H1 (cell line): ENCODE data around the gene MAML1. TPM values are rescaled to one million over a fixed set of nuclear protein-coding genes. Genes with fewer than 3 reads are reported as not detected.

Experiments
- CTCF ChIA-PET: fragments of 300-600 bp; sonication (Branson Sonifier 250); formaldehyde crosslinking; loops from one replicate; lab custom pipeline; 2021; ENCODE audit not compliant: partially characterized antibody; lab: Charles Lee
- POLR2A ChIA-PET: fragments of 300-600 bp; sonication (Branson Sonifier 250); formaldehyde crosslinking; loops from one replicate; lab custom pipeline; 2021; ENCODE audit warnings: inconsistent platforms; ENCODE audit not compliant: partially characterized antibody; lab: Charles Lee
- DNase-seq, 2 experiments: peaks; one replicate each; pipeline versions ENCODE4 v3.0.0 to v3.0.0-alpha.2; 2010 to 2022; ENCODE audit warnings: low spot score in 2 of 2, low read depth in 1 of 2, mixed read lengths in 1 of 2
- FAIRE-seq: peaks from 2 replicates; lab custom pipeline; 2011; peaks lifted over from hg19 to GRCh38; lab: Jason Lieb, UNC
- H2AFZ ChIP-seq: 2 replicates; pipeline ENCODE4 v1.8.1; 2012; ENCODE audit warnings: low read length, inconsistent platforms
- H2AK5ac ChIP-seq: 2 replicates; pipeline ENCODE4 v1.6.1; 2013; ENCODE audit warnings: low read depth, low read length
- H2BK120ac ChIP-seq: replicated peaks from 2 replicates; pipeline ENCODE3; 2013; ENCODE audit warnings: low read depth, low read length, inconsistent platforms
- H2BK12ac ChIP-seq: 2 replicates; pipeline ENCODE4 v1.6.1; 2013; ENCODE audit warnings: low read depth, low read length
- H2BK15ac ChIP-seq: 2 replicates; pipeline ENCODE4 v1.6.1; 2013; ENCODE audit warnings: low read length
- H2BK20ac ChIP-seq: 2 replicates; pipeline ENCODE4 v1.6.1; 2013; ENCODE audit warnings: low read length
- H2BK5ac ChIP-seq: 2 replicates; pipeline ENCODE4 v1.6.1; 2013; ENCODE audit warnings: low read depth, low read length
- H3K14ac ChIP-seq: 2 replicates; pipeline ENCODE4 v1.6.1; 2013; ENCODE audit warnings: inconsistent platforms; ENCODE audit not compliant: insufficient read length
- H3K18ac ChIP-seq: 2 replicates; pipeline ENCODE4 v1.6.1; 2013; ENCODE audit warnings: low read length; ENCODE audit errors: extremely low read depth
- H3K23ac ChIP-seq: 2 replicates; pipeline ENCODE4 v1.6.1; 2013; ENCODE audit warnings: inconsistent platforms; ENCODE audit not compliant: insufficient read length
- H3K23me2 ChIP-seq: 2 replicates; pipeline ENCODE4 v1.6.1; 2013; ENCODE audit warnings: low read depth, low read length
- H3K27ac ChIP-seq: 2 replicates; pipeline ENCODE4 v1.6.1; 2011; ENCODE audit warnings: low read depth, low read length, inconsistent platforms
- H3K27me3 ChIP-seq, 4 experiments: replicated peaks in 1 of 4; 1 replicate in 1 of 4; 2 replicates in 3 of 4; pipeline versions ENCODE4 v1.6.1 to v1.8.1; 2011 to 2013; ENCODE audit warnings: low read length in 3 of 4, mild to moderate bottlenecking in 3 of 4, inconsistent platforms in 2 of 4, mixed read lengths in 2 of 4, moderate library complexity in 1 of 4; ENCODE audit not compliant: control insufficient read depth in 3 of 4, insufficient read depth in 3 of 4; ENCODE audit errors: extremely low read depth in 1 of 4
- H3K36me3 ChIP-seq, 4 experiments: 2 replicates each; pipeline versions ENCODE4 v1.6.1 to v1.8.1; 2011 to 2013; ENCODE audit warnings: mild to moderate bottlenecking in 4 of 4, low read length in 3 of 4, moderate library complexity in 2 of 4, control low read depth in 1 of 4, inconsistent platforms in 1 of 4; ENCODE audit not compliant: insufficient read depth in 4 of 4, control insufficient read depth in 2 of 4
- H3K4ac ChIP-seq: replicated peaks from 2 replicates; pipeline ENCODE3; 2013; ENCODE audit warnings: low read length, low read depth, mixed read lengths, inconsistent platforms; ENCODE audit not compliant: insufficient read length
- H3K4me1 ChIP-seq, 4 experiments: replicated peaks in 1 of 4; 1 replicate in 1 of 4; 2 replicates in 3 of 4; pipeline versions ENCODE4 v1.6.1 to v1.8.1; 2011 to 2013; ENCODE audit warnings: low read length in 3 of 4, inconsistent platforms in 2 of 4, mixed read lengths in 1 of 4; ENCODE audit not compliant: insufficient read depth in 4 of 4, control insufficient read depth in 3 of 4
- H3K4me2 ChIP-seq, 2 experiments: 2 replicates each; pipeline versions ENCODE4 v1.6.1 to v1.8.1; 2011 to 2013; ENCODE audit warnings: low read depth in 2 of 2, low read length in 2 of 2, control low read depth in 1 of 2, inconsistent platforms in 1 of 2, mild to moderate bottlenecking in 1 of 2; ENCODE audit not compliant: insufficient read depth in 1 of 2
- H3K4me3 ChIP-seq, 4 experiments: fragments of 200-600, 300-600 bp in 1 of 4; sonication (generic), shearing (Covaris generic), sonication (Bioruptor Twin) in 1 of 4; 2 replicates each; pipeline versions ENCODE4 v1.5.1 to v1.8.1; 2011 to 2016; ENCODE audit warnings: low read length in 4 of 4, low read depth in 3 of 4, control low read depth in 2 of 4, inconsistent platforms in 2 of 4, mild to moderate bottlenecking in 2 of 4, mixed read lengths in 1 of 4, moderate library complexity in 1 of 4; ENCODE audit not compliant: insufficient read depth in 2 of 4; ENCODE audit errors: extremely low read depth in 1 of 4
- H3K56ac ChIP-seq: replicated peaks from 2 replicates; pipeline ENCODE3; 2013; ENCODE audit warnings: low read depth, mild to moderate bottlenecking, mixed read lengths, low read length, inconsistent platforms; ENCODE audit not compliant: insufficient read length
- H3K79me1 ChIP-seq: 2 replicates; pipeline ENCODE4 v1.6.1; 2013; ENCODE audit warnings: low read depth, low read length, control low read depth
- H3K79me2 ChIP-seq, 2 experiments: 2 replicates each; pipeline versions ENCODE4 v1.6.1 to v1.8.1; 2012 to 2013; ENCODE audit warnings: low read length in 2 of 2, mild to moderate bottlenecking in 2 of 2, inconsistent platforms in 1 of 2; ENCODE audit not compliant: insufficient read depth in 2 of 2, control insufficient read depth in 1 of 2
- H3K9ac ChIP-seq, 4 experiments: replicated peaks in 1 of 4; 1 replicate in 1 of 4; 2 replicates in 3 of 4; pipeline versions ENCODE4 v1.6.1 to v1.8.1; 2011 to 2013; ENCODE audit warnings: low read depth in 3 of 4, low read length in 3 of 4, control low read depth in 2 of 4, mild to moderate bottlenecking in 2 of 4, moderate library complexity in 2 of 4, inconsistent platforms in 1 of 4; ENCODE audit errors: extremely low read depth in 1 of 4
- H3K9me3 ChIP-seq, 2 experiments: 2 replicates each; pipeline versions ENCODE4 v1.6.1 to v1.8.1; 2012 to 2013; ENCODE audit warnings: mild to moderate bottlenecking in 2 of 2, moderate library complexity in 2 of 2, control low read depth in 1 of 2, inconsistent platforms in 1 of 2, low read depth in 1 of 2, low read length in 1 of 2, mixed read lengths in 1 of 2; ENCODE audit not compliant: insufficient read depth in 2 of 2
- H4K20me1 ChIP-seq, 2 experiments: replicated peaks in 1 of 2; 2 replicates each; pipeline versions ENCODE3 to v1.8.1; 2011 to 2013; ENCODE audit warnings: inconsistent platforms in 2 of 2, low read length in 2 of 2, mild to moderate bottlenecking in 1 of 2; ENCODE audit not compliant: insufficient read depth in 2 of 2, control insufficient read depth in 1 of 2
- H4K5ac ChIP-seq: 2 replicates; pipeline ENCODE4 v1.6.1; 2013; ENCODE audit warnings: low read length, low read depth, mixed read lengths, inconsistent platforms; ENCODE audit not compliant: insufficient read length
- H4K8ac ChIP-seq: 2 replicates; pipeline ENCODE4 v1.8.0; 2013; ENCODE audit warnings: mild to moderate bottlenecking, moderate library complexity, low read length, inconsistent platforms; ENCODE audit not compliant: insufficient read depth; ENCODE audit errors: extremely low read depth
- H4K91ac ChIP-seq: replicated peaks from 2 replicates; pipeline ENCODE3; 2013; ENCODE audit warnings: low read length, mixed read lengths, inconsistent platforms; ENCODE audit not compliant: insufficient read length
- CBX5 ChIP-seq: fragments of 300-800, 300-1000 bp; sonication (generic); IDR thresholded peaks from 2 replicates; pipeline ENCODE4 v1.7.1; 2016; ENCODE audit warnings: antibody characterized with exemption, low read length, low read depth
- CHD2 ChIP-seq: IDR thresholded peaks from 2 replicates; pipeline ENCODE4 v1.6.1; 2012; ENCODE audit warnings: low read length, improper control_type of control experiment
- CREB1 ChIP-seq: IDR thresholded peaks from 2 replicates; pipeline ENCODE4 v1.6.1; 2012; ENCODE audit warnings: inconsistent platforms
- FOSL1 ChIP-seq: IDR thresholded peaks from 2 replicates; pipeline ENCODE4 v1.6.1; 2011; ENCODE audit warnings: mild to moderate bottlenecking, low read depth, low read length, moderate library complexity; ENCODE audit not compliant: insufficient read depth
- HDAC6 ChIP-seq: IDR thresholded peaks from one replicate; pipeline ENCODE4 v1.7.1; 2012; ENCODE audit warnings: low read depth, mild to moderate bottlenecking, inconsistent platforms, low read length, moderate library complexity
- JUN ChIP-seq: IDR thresholded peaks from 2 replicates; pipeline ENCODE4 v1.6.1; 2011; ENCODE audit warnings: low read depth, mild to moderate bottlenecking, improper control_type of control experiment, low read length
- KDM5A ChIP-seq: fragments of 200-600 bp; IDR thresholded peaks from 2 replicates; pipeline ENCODE4 v1.7.1; 2012; ENCODE audit warnings: mild to moderate bottlenecking, low read length, inconsistent platforms, mixed read lengths
- POLR2A ChIP-seq, 2 experiments: IDR thresholded peaks; 1 replicate in 1 of 2; 2 replicates in 1 of 2; pipeline ENCODE4 v1.6.1; 2011; ENCODE audit warnings: low read depth in 2 of 2, low read length in 2 of 2, mild to moderate bottlenecking in 2 of 2; ENCODE audit errors: control extremely low read depth in 1 of 2
- POU5F1 ChIP-seq: IDR thresholded peaks from 2 replicates; pipeline ENCODE4 v1.6.1; 2011; ENCODE audit warnings: low read depth, mild to moderate bottlenecking, low read length, moderate library complexity
- RFX5 ChIP-seq: IDR thresholded peaks from 2 replicates; pipeline ENCODE4 v1.6.1; 2011; ENCODE audit warnings: low read depth, low read length, improper control_type of control experiment, borderline replicate concordance
- SAP30 ChIP-seq: fragments of 300-600 bp; sonication (generic); IDR thresholded peaks from 2 replicates; pipeline ENCODE4 v1.7.1; 2012; ENCODE audit warnings: low read length, moderate library complexity, mild to moderate bottlenecking, inconsistent platforms; ENCODE audit not compliant: insufficient read depth, insufficient replicate concordance
- SP1 ChIP-seq: IDR thresholded peaks from 2 replicates; pipeline ENCODE4 v1.6.1; 2011; ENCODE audit warnings: low read depth, low read length
- SP2 ChIP-seq: IDR thresholded peaks from 2 replicates; pipeline ENCODE4 v1.6.1; 2012; ENCODE audit warnings: mild to moderate bottlenecking, low read length, inconsistent platforms
- SRF ChIP-seq: IDR thresholded peaks from 2 replicates; pipeline ENCODE4 v1.6.1; 2011; ENCODE audit warnings: mild to moderate bottlenecking, low read depth, low read length, moderate library complexity
- SUZ12 ChIP-seq: fragments of 200-600 bp; sonication (generic); IDR thresholded peaks from 2 replicates; pipeline ENCODE4 v1.6.1; 2012; ENCODE audit warnings: mild to moderate bottlenecking, inconsistent platforms, low read length, moderate library complexity, mixed read lengths
- TAF1 ChIP-seq: IDR thresholded peaks from 2 replicates; pipeline ENCODE4 v1.6.1; 2011; ENCODE audit warnings: mild to moderate bottlenecking, low read depth, low read length
- WGBS, 2 experiments: shearing (Covaris generic) in 1 of 2; methylation state at CpG; one replicate each; pipeline versions ENCODE4 v1.1.6 to v1.1.7; 2013 to 2015; ENCODE audit warnings: low lambda C conversion rate in 2 of 2, mixed read lengths in 2 of 2, inconsistent platforms in 1 of 2, low coverage in 1 of 2, missing lambda C conversion rate in 1 of 2; ENCODE audit not compliant: insufficient replicate concordance in 2 of 2, insufficient coverage in 1 of 2, insufficient read length in 1 of 2; ENCODE audit errors: extremely low coverage in 1 of 2, missing lambda C conversion rate in 1 of 2; 5-methylcytosine and 5-hydroxymethylcytosine counted together
- polyA plus RNA-seq, 7 experiments: library from polyadenylated mRNA; depleted of rRNA in 3 of 7; stranded (reverse) in 5 of 7; unstranded in 2 of 7; fragments of >200 nt in 5 of 7; fragments of 200-250 nt in 2 of 7; gene quantifications; 1 replicate in 5 of 7; 2 replicates in 1 of 7; 4 replicates in 1 of 7; pipeline versions ENCODE4 v1.2.1 to v1.2.3, GENCODE V29; 2011 to 2013; ENCODE audit warnings: missing spikeins in 2 of 7, mixed read lengths in 2 of 7
- total RNA-seq: library from RNA; stranded (reverse); fragmentation: NEBNext Ultra II Directional; extraction: Animal tissue kit (Norgen Biotek cat#: 25700); gene quantifications from 2 replicates; pipeline ENCODE4 v1.2.1, GENCODE V29; 2021

Gene MAML1
- total and polyA plus RNA-seq, 2 of the 8 experiments (the other 6 are each of a cell fraction or from before 2014, with no cell fraction given) = 17.1 to 41.9 TPM

DNA sequence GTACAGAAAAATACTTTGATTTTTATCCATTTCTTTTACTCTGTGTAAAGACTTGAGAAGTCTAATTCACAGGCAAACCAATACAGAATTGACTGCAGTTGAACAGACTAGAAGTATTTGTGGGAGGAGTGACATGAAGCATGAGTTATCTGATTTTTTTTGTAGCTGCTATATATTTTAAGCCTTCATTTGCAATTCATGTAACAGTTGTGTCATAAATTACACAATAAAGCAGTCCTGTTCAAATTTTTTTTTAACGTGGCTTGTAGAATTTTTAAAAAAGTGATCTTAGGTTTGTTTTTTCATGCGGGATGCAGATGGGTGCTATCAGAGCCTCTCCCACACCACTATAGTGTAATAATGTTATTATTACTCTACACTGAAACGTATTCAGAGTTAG, 2.9 kb upstream of the MAML1 start:
- no peak overlapping the region for H2BK15ac ChIP-seq
- H3K4me2 ChIP-seq = no peak overlapping the region
- peaks cover 6 to 18% of the 10 kb centered on the region in 2 experiments for H3K79me2 ChIP-seq
- peaks cover 2% of the 10 kb centered on the region for H3K79me1 ChIP-seq
- H3K23me2 ChIP-seq = peaks cover 4% of the 10 kb centered on the region; the same call in 1 of the 2 replicates
- CTCF ChIA-PET = interaction anchor here (0.7 to 1.3 kb wide), 4 partner anchors 33 to 61 kb away, joined by 3 to 5 read pairs (median 4); no protein-coding TSS in a partner anchor
- H2AK5ac ChIP-seq = no peak overlapping the region
- H2AFZ ChIP-seq = no peak overlapping the region
- FAIRE-seq (no peak), DNase-seq (no peak)
- TF ChIP-seq SUZ12 = no peak
- no peak for TF ChIP-seq CBX5
- TF ChIP-seq TAF1 = no peak
- TF ChIP-seq KDM5A = no peak
- no peak for TF ChIP-seq SP2
- no peak for TF ChIP-seq CREB1
- no peak for TF ChIP-seq RFX5
- TF ChIP-seq FOSL1 = no peak
- TF ChIP-seq SP1 = no peak
- TF ChIP-seq SAP30 = no peak
- no peak for TF ChIP-seq HDAC6
- TF ChIP-seq CHD2 = no peak
- TF ChIP-seq POU5F1 = no peak
- no peak for TF ChIP-seq POLR2A (IDR thresholded peaks at IDR 0.05; ENCODE audit: control extremely low read depth in 1 of 2, low read depth in 2 of 2, low read length in 2 of 2)
- no peak for TF ChIP-seq JUN
- TF ChIP-seq SRF = no peak
- no peak overlapping the region for H3K18ac ChIP-seq
- H4K91ac ChIP-seq = no peak overlapping the region
- H3K4ac ChIP-seq = no peak overlapping the region
- peaks cover 0 to 3% (median 3%) of the 10 kb centered on the region in 4 experiments; a peak in 3 of 7 replicates for H3K4me1 ChIP-seq
- H3K9ac ChIP-seq = no peak overlapping the region
- no peak overlapping the region for H2BK12ac ChIP-seq
- H3K23ac ChIP-seq = no peak overlapping the region
- H3K36me3 ChIP-seq = peaks cover 31 to 61% (median 43%) of the 10 kb centered on the region in 4 experiments
- no peak overlapping the region for H2BK120ac ChIP-seq
- H2BK20ac ChIP-seq = no peak overlapping the region
- H4K5ac ChIP-seq = no peak overlapping the region
- no peak overlapping the region for H3K27ac ChIP-seq
- no peaks in the 10 kb centered on the region for H3K9me3 ChIP-seq
- H3K4me3 ChIP-seq = no peak overlapping the region
- H3K27me3 ChIP-seq = no peaks in the 10 kb centered on the region
- H3K56ac ChIP-seq = no peak overlapping the region
- H4K20me1 ChIP-seq = peaks cover 7 to 10% of the 10 kb centered on the region in 2 experiments
- POLR2A ChIA-PET = interaction anchor here (0.7 to 7.4 kb wide), 8 partner anchors 8 to 121 kb away, joined by 3 to 60 read pairs (median 3); no protein-coding TSS in a partner anchor
- no peak overlapping the region for H3K14ac ChIP-seq
- H4K8ac ChIP-seq = no peak overlapping the region
- no peak overlapping the region for H2BK5ac ChIP-seq
- WGBS, 2 experiments = 92% methylated on average over 3 of the region's 3 CpGs; no CpG with 5 or more reads in 1 of the 2 experiments
